GM23248 (cell line): ENCODE measurements around the gene ACSF3. TPM values are rescaled to one million over a fixed set of nuclear protein-coding genes. Genes with fewer than 3 reads are reported as not detected.

Experiments used
- DNase-seq: peaks from one replicate; pipeline ENCODE4 v3.0.0-alpha.2; 2015
- H2AFZ ChIP-seq: fragments of 200-600 bp; sonication (generic); 2 replicates; pipeline ENCODE4 v1.6.1; 2016; ENCODE audit warnings: antibody characterized with exemption
- H3F3A ChIP-seq: fragments of 200-600 bp; sonication (generic); 2 replicates; pipeline ENCODE4 v1.6.1; 2016; ENCODE audit warnings: mild to moderate bottlenecking, antibody characterized with exemption, mixed run types; ENCODE audit not compliant: insufficient read depth
- H3K27ac ChIP-seq: fragments of 200-600 bp; sonication (generic); 2 replicates; pipeline ENCODE4 v1.5.1; 2016; ENCODE audit warnings: mild to moderate bottlenecking
- H3K27me3 ChIP-seq: fragments of 200-600 bp; sonication (generic); replicated peaks from 2 replicates; pipeline ENCODE4 v1.6.1; 2016; ENCODE audit warnings: mild to moderate bottlenecking; ENCODE audit not compliant: insufficient read depth
- H3K36me3 ChIP-seq: fragments of 200-600 bp; sonication (generic); 2 replicates; pipeline ENCODE4 v1.6.1; 2016; ENCODE audit warnings: low read depth, mild to moderate bottlenecking
- H3K4me1 ChIP-seq: fragments of 200-600 bp; sonication (generic); 2 replicates; pipeline ENCODE4 v1.6.1; 2016; ENCODE audit warnings: mild to moderate bottlenecking; ENCODE audit not compliant: insufficient read depth
- H3K4me2 ChIP-seq: fragments of 200-600 bp; sonication (generic); one replicate; pipeline ENCODE4 v1.6.1; 2016; ENCODE audit warnings: mild to moderate bottlenecking; ENCODE audit not compliant: unreplicated experiment
- H3K4me3 ChIP-seq: fragments of 200-600 bp; sonication (generic); 2 replicates; pipeline ENCODE4 v1.5.1; 2016; ENCODE audit warnings: mild to moderate bottlenecking
- H3K79me2 ChIP-seq: fragments of 200-600 bp; sonication (generic); 2 replicates; pipeline ENCODE4 v1.6.1; 2016; ENCODE audit warnings: mild to moderate bottlenecking; ENCODE audit not compliant: insufficient read depth
- H3K9ac ChIP-seq: fragments of 200-600 bp; sonication (generic); 2 replicates; pipeline ENCODE4 v1.6.1; 2016; ENCODE audit warnings: mild to moderate bottlenecking
- H3K9me2 ChIP-seq: fragments of 200-600 bp; sonication (generic); 2 replicates; pipeline ENCODE4 v1.6.1; 2016; ENCODE audit warnings: mixed run types, mild to moderate bottlenecking, moderate library complexity; ENCODE audit not compliant: insufficient read depth
- H3K9me3 ChIP-seq: fragments of 200-600 bp; sonication (generic); one replicate; pipeline ENCODE4 v1.6.1; 2017; ENCODE audit warnings: low read depth
- H4K20me1 ChIP-seq: fragments of 200-600 bp; sonication (generic); 2 replicates; pipeline ENCODE4 v1.6.0; 2016; ENCODE audit not compliant: insufficient read depth
- EZH2 ChIP-seq: fragments of 200-600 bp; sonication (generic); IDR thresholded peaks from 2 replicates; pipeline ENCODE4 v1.6.1; 2018; ENCODE audit warnings: antibody characterized with exemption, mild to moderate bottlenecking; ENCODE audit not compliant: insufficient read depth, poor library complexity, severe bottlenecking
- EZH2phosphoT487 ChIP-seq: fragments of 200-600 bp; sonication (generic); IDR thresholded peaks from 2 replicates; pipeline ENCODE4 v1.6.1; 2018; ENCODE audit warnings: antibody characterized with exemption, moderate library complexity, mild to moderate bottlenecking, low read depth; ENCODE audit not compliant: insufficient read depth
- WGBS, 2 experiments: methylation state at CpG; one replicate each; pipeline ENCODE4 v1.1.6; 2015 to 2017; ENCODE audit warnings: low lambda C conversion rate in 2 of 2, low coverage in 1 of 2; ENCODE audit errors: missing lambda C conversion rate in 2 of 2; 5-methylcytosine and 5-hydroxymethylcytosine counted together
- in situ Hi-C: fragments of 300-500 bp; cut with MboI; formaldehyde crosslinking; loops from 2 replicates; pipeline ENCODE4 v1.15.0; 2020
- polyA plus RNA-seq: library from polyadenylated mRNA; unstranded; fragments of >200 nt; fragmentation: Nextera tagmentation; extraction: Ambion mirVana; gene quantifications from 2 replicates; pipeline ENCODE4 v1.2.1, GENCODE V29; 2016
- total RNA-seq: library from RNA; depleted of rRNA; stranded (reverse); fragments of >200 nt; shearing (Covaris generic); gene quantifications from 2 replicates; pipeline ENCODE4 v1.2.3, GENCODE V29; 2014

Gene ACSF3
- total and polyA plus RNA-seq, 2 experiments from 2014 or later = 15.9 to 17.1 TPM

DNA sequence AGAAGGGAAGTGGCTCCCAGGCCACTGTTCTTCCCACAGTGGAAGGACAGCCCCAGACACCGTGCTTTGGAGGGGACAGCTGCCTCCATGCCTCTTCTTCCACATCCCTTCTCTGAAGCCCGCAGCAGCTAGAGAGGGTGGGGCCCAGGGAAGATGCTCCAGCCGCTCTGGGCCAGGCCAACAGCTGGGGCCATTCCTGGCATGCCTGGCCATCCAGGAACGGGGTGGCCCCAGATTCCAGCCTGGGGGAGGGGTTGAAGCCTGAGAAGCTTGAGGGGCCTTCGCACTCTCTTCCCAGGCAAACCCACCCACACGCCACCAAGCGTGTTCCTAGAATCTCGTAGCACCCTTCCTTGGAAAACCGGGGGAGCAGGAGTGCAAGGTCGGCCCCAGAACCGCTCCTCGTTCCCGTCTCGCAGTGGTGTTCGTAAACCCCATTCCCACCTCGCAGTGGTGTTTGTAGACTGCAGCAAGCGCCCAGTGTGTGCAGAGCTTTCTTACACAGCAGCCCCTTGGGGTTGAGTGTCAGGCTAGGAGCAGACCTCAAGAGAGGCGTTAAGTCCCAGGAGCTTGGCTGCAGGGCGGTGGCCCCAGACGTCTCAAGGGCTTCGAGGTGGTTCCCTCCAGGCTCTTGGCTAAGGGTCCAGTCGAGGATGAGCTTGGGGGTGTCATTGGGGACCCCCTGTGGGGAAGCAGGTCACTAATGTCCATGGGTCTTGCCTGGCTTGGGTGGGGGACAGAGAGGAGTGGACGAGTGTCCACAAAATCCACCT, 80.6 kb downstream of the ACSF3 start:
- Histone ChIP-seq H3K9ac (no peak overlapping the region), H4K20me1 (no peaks in the 10 kb centered on the region), H3F3A (no peaks in the 10 kb centered on the region), H3K36me3 (no peaks in the 10 kb centered on the region), H3K4me1 (no peaks in the 10 kb centered on the region), H3K27ac (no peak overlapping the region), H3K79me2 (no peaks in the 10 kb centered on the region), H3K9me3 (no peaks in the 10 kb centered on the region), H3K9me2 (no peaks in the 10 kb centered on the region), H3K4me2 (no peak overlapping the region), H3K27me3 (no peaks in the 10 kb centered on the region; the same call in 1 of the 2 replicates), H3K4me3 (no peak overlapping the region), H2AFZ (no peak overlapping the region)
- 63% methylated on average over 23 of the region's 23 CpGs for WGBS, 2 experiments
- DNase-seq = no peak
- TF ChIP-seq EZH2 (no peak), EZH2phosphoT487 (no peak)
- in situ Hi-C loops = no loop called here

DNA sequence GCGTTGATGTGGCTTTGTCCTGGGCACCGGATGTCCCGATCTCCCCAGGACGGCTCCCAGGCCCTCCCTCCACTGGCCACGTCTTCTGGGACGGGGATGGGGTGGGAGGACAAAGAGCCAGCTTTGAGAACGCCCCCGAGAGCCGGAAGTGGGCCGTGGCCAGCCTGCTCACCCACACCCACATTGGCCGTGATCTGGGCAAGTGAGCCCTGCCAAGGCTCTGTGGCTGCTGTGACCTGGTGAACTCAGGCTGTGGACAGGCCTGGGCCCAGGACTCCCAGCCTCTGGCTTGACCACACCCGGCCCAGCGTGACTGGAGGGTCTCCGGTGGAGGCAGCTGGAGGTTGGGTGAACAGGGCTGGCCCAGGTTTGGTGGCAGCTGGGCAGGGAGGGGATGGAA, 81.2 kb downstream of the ACSF3 start:
- Histone ChIP-seq H3F3A (no peaks in the 10 kb centered on the region), H2AFZ (no peak overlapping the region), H3K27ac (no peak overlapping the region), H3K79me2 (no peaks in the 10 kb centered on the region), H4K20me1 (no peaks in the 10 kb centered on the region), H3K9me2 (no peaks in the 10 kb centered on the region), H3K4me2 (no peak overlapping the region), H3K9ac (no peak overlapping the region), H3K4me3 (no peak overlapping the region), H3K9me3 (no peaks in the 10 kb centered on the region), H3K27me3 (no peaks in the 10 kb centered on the region; the same call in 1 of the 2 replicates), H3K36me3 (no peaks in the 10 kb centered on the region), H3K4me1 (no peaks in the 10 kb centered on the region)
- no peak for DNase-seq
- no peak for TF ChIP-seq EZH2
- TF ChIP-seq EZH2phosphoT487 = no peak
- 67 to 68% methylated on average over 10 to 14 of the region's 14 CpGs for WGBS, 2 experiments
- in situ Hi-C loops = no loop called here

DNA sequence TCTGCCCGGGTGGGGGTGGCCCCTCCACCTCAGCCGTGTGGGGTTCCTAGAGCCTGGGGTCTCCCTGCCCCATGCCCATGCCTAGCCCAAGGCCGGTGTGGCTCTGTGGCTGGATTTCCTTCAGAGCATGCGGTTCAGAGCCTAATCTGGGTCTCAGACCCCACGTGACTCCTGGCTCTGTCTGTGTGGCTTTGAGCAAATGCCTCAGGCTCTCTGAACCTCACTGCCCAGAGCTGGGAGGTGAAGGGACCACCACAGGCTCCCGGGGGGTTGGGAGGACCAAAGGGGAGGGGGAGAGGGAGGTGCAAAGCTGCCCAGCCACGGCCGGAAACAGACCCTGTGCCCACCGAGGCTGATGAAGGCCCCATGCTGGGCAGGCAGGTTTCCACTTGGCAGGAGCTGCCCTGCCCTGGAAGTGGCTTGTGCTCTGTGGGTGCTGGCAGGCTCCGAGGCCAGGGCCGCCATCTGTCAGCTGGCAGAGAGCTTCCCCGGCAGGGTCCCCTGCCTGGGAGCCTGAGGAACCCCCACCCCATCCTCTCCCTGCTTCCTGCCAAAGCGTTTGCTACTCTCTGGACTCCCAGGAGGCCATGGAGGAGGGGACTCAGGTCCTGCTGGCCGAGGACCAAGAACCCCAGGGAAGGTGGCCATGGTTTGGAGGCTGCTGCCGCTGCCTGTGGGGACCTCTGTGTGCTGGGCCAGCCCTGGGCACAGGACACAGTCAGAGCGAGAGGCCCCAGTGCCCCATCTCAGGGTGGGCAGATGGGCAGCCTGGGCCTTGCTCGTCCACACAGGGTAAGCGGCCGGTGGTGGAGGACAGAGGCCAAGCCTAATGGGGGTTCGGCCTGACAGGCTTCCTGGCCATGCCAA, 81.9 kb downstream of the ACSF3 start:
- Histone ChIP-seq H3F3A (no peaks in the 10 kb centered on the region), H3K9ac (no peak overlapping the region), H3K4me2 (no peak overlapping the region), H4K20me1 (no peaks in the 10 kb centered on the region), H3K27ac (no peak overlapping the region), H3K4me3 (no peak overlapping the region), H3K9me3 (no peaks in the 10 kb centered on the region), H3K27me3 (no peaks in the 10 kb centered on the region; the same call in 1 of the 2 replicates), H3K9me2 (no peaks in the 10 kb centered on the region), H2AFZ (no peak overlapping the region), H3K36me3 (no peaks in the 10 kb centered on the region), H3K4me1 (no peaks in the 10 kb centered on the region), H3K79me2 (no peaks in the 10 kb centered on the region)
- in situ Hi-C loops = no loop called here
- no peak for TF ChIP-seq EZH2
- WGBS, 2 experiments = 39 to 43% methylated on average over 17 to 19 of the region's 20 CpGs
- DNase-seq = no peak

DNA sequence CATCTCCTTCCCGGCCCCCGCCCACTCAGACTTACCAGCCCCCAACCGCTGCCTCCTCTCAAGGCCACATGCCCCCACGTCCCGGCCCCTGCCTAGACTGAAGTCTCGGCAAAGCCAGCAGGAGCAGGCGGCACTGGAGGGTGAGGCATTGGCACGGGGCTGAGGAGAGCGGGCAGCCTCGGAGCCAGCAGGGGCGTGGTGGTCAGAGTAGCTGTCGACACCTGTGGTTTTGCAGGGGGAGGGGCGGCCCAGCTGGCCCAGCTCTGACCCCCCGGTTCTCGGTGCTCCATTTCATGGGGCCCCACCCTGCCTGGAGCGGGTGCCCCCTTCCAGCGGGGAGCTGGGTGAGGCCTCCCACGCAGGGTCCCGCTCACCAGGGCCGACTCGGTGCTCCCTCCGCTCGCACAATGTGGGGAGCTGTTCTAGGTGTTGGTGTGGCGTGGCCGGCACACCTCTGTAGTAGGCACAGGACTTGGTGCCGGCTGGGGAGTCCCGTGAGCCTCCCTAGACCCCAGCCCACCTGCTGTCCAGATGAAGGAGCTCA, 82.6 kb downstream of the ACSF3 start:
- Histone ChIP-seq H3K9me3 (no peaks in the 10 kb centered on the region), H3K36me3 (no peaks in the 10 kb centered on the region), H3K4me3 (no peak overlapping the region), H3K9me2 (no peaks in the 10 kb centered on the region), H2AFZ (no peak overlapping the region), H3K9ac (no peak overlapping the region), H3K27ac (no peak overlapping the region), H3K4me2 (no peak overlapping the region), H3F3A (no peaks in the 10 kb centered on the region), H3K27me3 (no peaks in the 10 kb centered on the region), H4K20me1 (no peaks in the 10 kb centered on the region), H3K4me1 (no peaks in the 10 kb centered on the region), H3K79me2 (no peaks in the 10 kb centered on the region)
- TF ChIP-seq EZH2 (no peak), EZH2phosphoT487 (no peak)
- DNase-seq = no peak
- in situ Hi-C loops = no loop called here
- WGBS, 2 experiments = 73 to 78% methylated on average over 23 to 27 of the region's 27 CpGs
